ENCODE results near the gene RANBP17. TPM values are rescaled to one million over a fixed set of nuclear protein-coding genes. Genes with fewer than 3 reads are reported as not detected.

Gene RANBP17
- total and polyA plus RNA-seq, 2 donors (not counting 1 experiment from before 2014, with no cell fraction given) = not detected

DNA sequence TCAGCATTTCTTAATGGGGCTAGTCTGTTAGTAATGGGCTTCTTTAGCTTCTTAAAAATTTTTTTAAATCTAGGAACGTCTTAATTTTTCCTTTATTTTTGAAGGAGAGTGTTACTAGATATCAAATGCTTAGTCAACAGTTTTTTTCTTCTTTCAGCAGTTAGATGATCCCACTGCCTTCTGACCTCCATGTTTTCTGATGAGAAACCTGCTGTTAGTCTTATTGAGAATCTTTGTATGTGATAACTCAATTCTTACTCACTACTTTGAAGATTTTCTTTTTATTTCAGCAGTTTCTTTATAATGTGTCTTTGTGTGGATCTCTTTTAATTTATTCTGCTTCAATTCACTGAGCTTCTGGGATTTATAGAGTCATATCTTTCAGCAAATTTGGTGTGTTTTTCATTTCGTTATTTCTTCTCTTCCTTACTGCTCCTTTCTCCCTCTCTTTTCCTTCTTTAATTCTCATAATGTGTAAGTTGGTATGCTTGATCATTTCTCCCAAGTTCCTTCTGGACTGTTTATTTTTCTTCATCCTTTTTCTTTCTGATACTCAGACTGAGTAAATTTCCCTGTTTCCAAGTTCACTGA, 205.8 kb downstream of the RANBP17 start:
- H3K79me2 ChIP-seq (ENCODE audit: control insufficient read depth, insufficient read depth, low read length) = no peaks in the 10 kb centered on the region
- no peak for DNase-seq
- peaks cover 17% of the 10 kb centered on the region for H3K9me3 Mint-ChIP-seq (ENCODE audit: insufficient read depth)

DNA sequence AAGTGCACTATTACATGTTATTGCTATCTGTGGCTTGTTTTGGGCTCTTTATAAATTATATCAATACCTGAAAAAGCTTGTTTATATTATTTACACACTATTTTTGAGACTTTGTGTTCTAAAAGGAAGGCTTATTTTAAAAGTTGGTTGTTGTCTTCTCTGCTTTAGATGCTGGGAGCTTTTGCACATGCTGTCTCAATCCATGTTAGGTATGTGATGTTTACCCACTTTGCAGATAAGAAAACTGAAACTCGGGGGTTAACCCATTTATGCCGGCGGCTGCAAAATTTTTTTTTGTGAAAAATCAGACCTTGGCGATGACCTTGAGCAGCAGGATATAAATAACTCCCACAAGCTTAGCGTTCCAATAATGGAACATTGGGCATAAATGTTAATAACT, 212.9 kb downstream of the RANBP17 start:
- H3K9ac ChIP-seq (ENCODE audit: low read length) = no peak overlapping the region
- no peak overlapping the region for H3K27ac ChIP-seq (ENCODE audit: low read length in 2 of 2)
- H3K9me3 ChIP-seq (ENCODE audit: control extremely low read depth in 1 of 3, control insufficient read depth in 2 of 3, insufficient read depth in 1 of 3, low read length in 2 of 3) = no peaks in the 10 kb centered on the region
- H3K36me3 ChIP-seq (replicated peaks in 1 of 2; ENCODE audit: control extremely low read depth in 1 of 2, control insufficient read depth in 1 of 2, extremely low read depth in 1 of 2, insufficient read depth in 2 of 2, low read length in 1 of 2) = no peaks in the 10 kb centered on the region
- DNase-seq (no peak), ATAC-seq (ENCODE audit: low read depth) (no peak)
- no peak overlapping the region for H3K4me2 ChIP-seq (replicated peaks; ENCODE audit: low read depth, low read length, poor library complexity, severe bottlenecking)
- H3K9me3 Mint-ChIP-seq (ENCODE audit: insufficient read depth) = peaks cover 9% of the 10 kb centered on the region
- ChIA-PET CTCF (no interaction called here), POLR2A (no interaction called here)
- no peak overlapping the region for H3K27ac Mint-ChIP-seq
- intact Hi-C loops (cut with micrococcal nuclease) = no loop called here
- H4K20me1 ChIP-seq (ENCODE audit: control insufficient read depth, insufficient read depth, low read length, poor library complexity, severe bottlenecking) = no peaks in the 10 kb centered on the region
- TF ChIP-seq EZH2 (IDR thresholded peaks at IDR 0.05; ENCODE audit: borderline replicate concordance, insufficient read depth, low read depth, low read length, poor library complexity, severe bottlenecking) = no peak
- TF ChIP-seq, protein P1, sequence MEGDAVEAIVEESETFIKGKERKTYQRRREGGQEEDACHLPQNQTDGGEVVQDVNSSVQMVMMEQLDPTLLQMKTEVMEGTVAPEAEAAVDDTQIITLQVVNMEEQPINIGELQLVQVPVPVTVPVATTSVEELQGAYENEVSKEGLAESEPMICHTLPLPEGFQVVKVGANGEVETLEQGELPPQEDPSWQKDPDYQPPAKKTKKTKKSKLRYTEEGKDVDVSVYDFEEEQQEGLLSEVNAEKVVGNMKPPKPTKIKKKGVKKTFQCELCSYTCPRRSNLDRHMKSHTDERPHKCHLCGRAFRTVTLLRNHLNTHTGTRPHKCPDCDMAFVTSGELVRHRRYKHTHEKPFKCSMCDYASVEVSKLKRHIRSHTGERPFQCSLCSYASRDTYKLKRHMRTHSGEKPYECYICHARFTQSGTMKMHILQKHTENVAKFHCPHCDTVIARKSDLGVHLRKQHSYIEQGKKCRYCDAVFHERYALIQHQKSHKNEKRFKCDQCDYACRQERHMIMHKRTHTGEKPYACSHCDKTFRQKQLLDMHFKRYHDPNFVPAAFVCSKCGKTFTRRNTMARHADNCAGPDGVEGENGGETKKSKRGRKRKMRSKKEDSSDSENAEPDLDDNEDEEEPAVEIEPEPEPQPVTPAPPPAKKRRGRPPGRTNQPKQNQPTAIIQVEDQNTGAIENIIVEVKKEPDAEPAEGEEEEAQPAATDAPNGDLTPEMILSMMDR (IDR thresholded peaks at IDR 0.05) = no peak
- no CpG with 5 or more reads among the region's 5 CpGs for WGBS (ENCODE audit: insufficient coverage)
- H3K27me3 ChIP-seq (replicated peaks in 1 of 4; ENCODE audit: control extremely low read depth in 1 of 4, control insufficient read depth in 3 of 4, insufficient read depth in 4 of 4, low read length in 3 of 4) = no peaks in the 10 kb centered on the region
- no peak overlapping the region for H2AFZ ChIP-seq (ENCODE audit: insufficient read depth, low read depth, low read length, poor library complexity, severe bottlenecking)
- H3K4me1 ChIP-seq (ENCODE audit: control insufficient read depth in 2 of 2, insufficient read depth in 2 of 2, low read length in 2 of 2) = no peaks in the 10 kb centered on the region
- H3K4me1 Mint-ChIP-seq = no peaks in the 10 kb centered on the region
- H3K4me3 ChIP-seq (ENCODE audit: control extremely low read depth in 1 of 5, extremely low read depth in 1 of 5, insufficient read depth in 1 of 5, low read depth in 2 of 5, low read length in 4 of 5) = no peak overlapping the region
- H3K79me2 ChIP-seq (ENCODE audit: control insufficient read depth, insufficient read depth, low read length) = no peaks in the 10 kb centered on the region
- H3K4me3 Mint-ChIP-seq = no peak overlapping the region
- H3K27me3 Mint-ChIP-seq = no peaks in the 10 kb centered on the region

More for the DNA sequence above, 205.8 kb downstream of the RANBP17 start:
- Mint-ChIP-seq H3K4me3 (no peak overlapping the region), H3K27ac (no peak overlapping the region), H3K4me1 (no peaks in the 10 kb centered on the region), H3K27me3 (no peaks in the 10 kb centered on the region)
- Histone ChIP-seq H4K20me1 (ENCODE audit: control insufficient read depth, insufficient read depth, low read length, poor library complexity, severe bottlenecking) (no peaks in the 10 kb centered on the region), H2AFZ (ENCODE audit: insufficient read depth, low read depth, low read length, poor library complexity, severe bottlenecking) (no peak overlapping the region), H3K27ac (ENCODE audit: low read length in 2 of 2) (no peak overlapping the region), H3K36me3 (replicated peaks in 1 of 2; ENCODE audit: control extremely low read depth in 1 of 2, control insufficient read depth in 1 of 2, extremely low read depth in 1 of 2, insufficient read depth in 2 of 2, low read length in 1 of 2) (no peaks in the 10 kb centered on the region), H3K4me2 (replicated peaks; ENCODE audit: low read depth, low read length, poor library complexity, severe bottlenecking) (no peak overlapping the region), H3K4me1 (ENCODE audit: control insufficient read depth in 2 of 2, insufficient read depth in 2 of 2, low read length in 2 of 2) (no peaks in the 10 kb centered on the region), H3K9me3 (ENCODE audit: control extremely low read depth in 1 of 3, control insufficient read depth in 2 of 3, insufficient read depth in 1 of 3, low read length in 2 of 3) (peaks cover 1 to 17% (median 14%) of the 10 kb centered on the region in 3 donors), H3K9ac (ENCODE audit: low read length) (no peak overlapping the region), H3K27me3 (replicated peaks in 1 of 4; ENCODE audit: control extremely low read depth in 1 of 4, control insufficient read depth in 3 of 4, insufficient read depth in 4 of 4, low read length in 3 of 4) (no peaks in the 10 kb centered on the region), H3K4me3 (ENCODE audit: control extremely low read depth in 1 of 5, extremely low read depth in 1 of 5, insufficient read depth in 1 of 5, low read depth in 2 of 5, low read length in 4 of 5) (no peak overlapping the region)
- WGBS (ENCODE audit: insufficient coverage) = no CpG with 5 or more reads among the region's 2 CpGs
- intact Hi-C loops (cut with micrococcal nuclease) = no loop called here
- CTCF ChIA-PET = no interaction called here
- no peak for TF ChIP-seq EZH2 (IDR thresholded peaks at IDR 0.05; ENCODE audit: borderline replicate concordance, insufficient read depth, low read depth, low read length, poor library complexity, severe bottlenecking)
- TF ChIP-seq, protein P1 (IDR thresholded peaks at IDR 0.05) = no peak
- ATAC-seq (ENCODE audit: low read depth) = no peak
- POLR2A ChIA-PET = no interaction called here
